ENCODE results near the gene EZH2. TPM values are rescaled to one million over a fixed set of nuclear protein-coding genes. Genes with fewer than 3 reads are reported as not detected.

Gene EZH2
- total and polyA plus RNA-seq, 12 donors = 0.53 to 4.6 (median 1.4) TPM

DNA sequence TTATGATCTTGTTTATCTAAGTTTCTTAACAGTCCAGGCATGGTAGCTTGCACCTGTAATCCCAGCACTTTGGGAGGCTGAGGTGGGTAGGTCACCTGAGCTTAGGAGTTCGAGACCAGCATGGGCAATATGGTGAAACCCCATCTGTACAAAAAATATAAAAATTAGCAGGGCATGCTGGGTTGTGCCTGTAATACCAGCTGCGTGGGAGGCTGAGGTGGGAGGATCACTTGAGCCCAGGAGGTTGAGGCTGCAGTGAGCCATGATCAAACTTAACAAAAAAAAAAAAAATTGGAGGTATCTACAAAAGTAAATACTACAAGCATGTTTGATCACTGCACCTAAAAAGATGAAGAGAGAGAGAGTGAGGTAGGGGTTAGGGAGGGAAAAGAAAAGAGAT lies 9.0 kb upstream of the EZH2 start:
- Histone ChIP-seq H3K9me3 (no peaks in the 10 kb centered on the region), H3K27ac (no peak overlapping the region), H3K4me3 (no peak overlapping the region), H3K36me3 (no peaks in the 10 kb centered on the region), H3K4me1 (no peaks in the 10 kb centered on the region), H3K27me3 (peaks cover 0 to 37% (median 15%) of the 10 kb centered on the region in 7 donors)
- no peak for DNase-seq
- no peak for ATAC-seq
- WGBS, 2 donors = 97 to 98% methylated on average over 2 of the region's 2 CpGs
- intact Hi-C loops (cut with DNase I) = loop anchor here in 2 of 10 donors (5.0 kb wide), 2 partner anchors 34 to 39 kb away; no protein-coding TSS in a partner anchor
- TF ChIP-seq, protein P1, sequence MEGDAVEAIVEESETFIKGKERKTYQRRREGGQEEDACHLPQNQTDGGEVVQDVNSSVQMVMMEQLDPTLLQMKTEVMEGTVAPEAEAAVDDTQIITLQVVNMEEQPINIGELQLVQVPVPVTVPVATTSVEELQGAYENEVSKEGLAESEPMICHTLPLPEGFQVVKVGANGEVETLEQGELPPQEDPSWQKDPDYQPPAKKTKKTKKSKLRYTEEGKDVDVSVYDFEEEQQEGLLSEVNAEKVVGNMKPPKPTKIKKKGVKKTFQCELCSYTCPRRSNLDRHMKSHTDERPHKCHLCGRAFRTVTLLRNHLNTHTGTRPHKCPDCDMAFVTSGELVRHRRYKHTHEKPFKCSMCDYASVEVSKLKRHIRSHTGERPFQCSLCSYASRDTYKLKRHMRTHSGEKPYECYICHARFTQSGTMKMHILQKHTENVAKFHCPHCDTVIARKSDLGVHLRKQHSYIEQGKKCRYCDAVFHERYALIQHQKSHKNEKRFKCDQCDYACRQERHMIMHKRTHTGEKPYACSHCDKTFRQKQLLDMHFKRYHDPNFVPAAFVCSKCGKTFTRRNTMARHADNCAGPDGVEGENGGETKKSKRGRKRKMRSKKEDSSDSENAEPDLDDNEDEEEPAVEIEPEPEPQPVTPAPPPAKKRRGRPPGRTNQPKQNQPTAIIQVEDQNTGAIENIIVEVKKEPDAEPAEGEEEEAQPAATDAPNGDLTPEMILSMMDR (IDR thresholded peaks at IDR 0.05) = no peak

DNA sequence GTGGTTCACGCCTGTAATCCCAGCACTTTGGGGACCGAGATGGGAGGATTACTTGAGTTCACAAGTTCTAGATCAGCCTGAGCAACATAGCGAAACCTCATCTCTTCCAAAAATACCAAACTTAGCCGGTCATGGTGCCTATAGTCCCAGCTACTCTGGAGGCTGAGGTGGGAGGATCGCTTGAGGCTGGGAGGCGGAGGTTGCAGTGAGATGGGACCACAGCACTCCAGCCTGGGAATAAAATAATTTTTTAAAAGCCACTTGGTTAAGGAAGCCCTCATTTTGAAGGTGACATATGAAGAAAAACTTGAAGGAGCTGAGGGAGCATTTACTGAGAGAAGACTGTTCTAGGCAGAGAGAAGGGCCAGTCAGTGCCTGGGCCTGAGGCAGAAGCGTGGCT lies 4.2 kb upstream of the EZH2 start:
- H3K9me3 ChIP-seq = no peaks in the 10 kb centered on the region
- WGBS, 2 donors = 92 to 96% methylated on average over 7 of the region's 7 CpGs
- H3K27ac ChIP-seq = no peak overlapping the region
- DNase-seq (no peak), ATAC-seq (no peak)
- peaks cover 0 to 5% (median 0%) of the 10 kb centered on the region in 7 donors for H3K27me3 ChIP-seq
- no peaks in the 10 kb centered on the region for H3K36me3 ChIP-seq
- TF ChIP-seq, protein P1 (IDR thresholded peaks at IDR 0.05) = no peak
- H3K4me1 ChIP-seq = peaks cover 0 to 6% (median 0%) of the 10 kb centered on the region in 9 donors
- no peak overlapping the region for H3K4me3 ChIP-seq
- intact Hi-C loops (cut with DNase I) = loop anchor here in 4 of 10 donors (10.0 kb wide), 3 partner anchors 57 to 193 kb away; partner anchors contain the start of gene CUL1 (in 1 of the 4)

DNA sequence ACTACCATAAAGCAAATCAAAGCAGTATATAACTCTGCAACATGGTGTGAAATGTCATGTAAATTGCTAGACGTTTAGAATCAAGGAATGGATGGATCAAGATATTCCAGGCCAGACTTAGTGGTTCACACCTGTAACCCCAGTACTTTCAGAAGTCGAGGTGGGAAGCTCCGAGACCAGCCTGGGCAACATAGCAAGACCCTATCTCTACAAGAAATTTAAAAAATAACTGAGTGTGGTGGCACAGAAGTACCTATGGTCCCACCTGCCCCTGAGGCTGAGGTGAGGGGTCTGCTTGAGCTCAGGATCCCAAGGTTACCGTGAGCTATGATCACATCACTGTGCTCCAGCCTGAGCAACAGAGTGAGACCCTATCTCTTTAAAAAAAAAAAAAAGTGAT lies 2.8 kb upstream of the EZH2 start:
- Histone ChIP-seq H3K9me3 (no peaks in the 10 kb centered on the region), H3K4me3 (no peak overlapping the region), H3K36me3 (no peaks in the 10 kb centered on the region), H3K27ac (no peak overlapping the region), H3K27me3 (peaks cover 0 to 2% (median 0%) of the 10 kb centered on the region in 7 donors), H3K4me1 (peaks cover 0 to 18% (median 8%) of the 10 kb centered on the region in 9 donors)
- TF ChIP-seq, protein P1 (IDR thresholded peaks at IDR 0.05) = no peak
- 85 to 91% methylated on average over 4 of the region's 4 CpGs for WGBS, 2 donors
- DNase-seq (no peak), ATAC-seq (no peak)
- intact Hi-C loops (cut with DNase I) = loop anchor here in 4 of 10 donors (10.0 kb wide), 3 partner anchors 58 to 192 kb away; partner anchors contain the start of gene CUL1 (in 1 of the 4)

DNA sequence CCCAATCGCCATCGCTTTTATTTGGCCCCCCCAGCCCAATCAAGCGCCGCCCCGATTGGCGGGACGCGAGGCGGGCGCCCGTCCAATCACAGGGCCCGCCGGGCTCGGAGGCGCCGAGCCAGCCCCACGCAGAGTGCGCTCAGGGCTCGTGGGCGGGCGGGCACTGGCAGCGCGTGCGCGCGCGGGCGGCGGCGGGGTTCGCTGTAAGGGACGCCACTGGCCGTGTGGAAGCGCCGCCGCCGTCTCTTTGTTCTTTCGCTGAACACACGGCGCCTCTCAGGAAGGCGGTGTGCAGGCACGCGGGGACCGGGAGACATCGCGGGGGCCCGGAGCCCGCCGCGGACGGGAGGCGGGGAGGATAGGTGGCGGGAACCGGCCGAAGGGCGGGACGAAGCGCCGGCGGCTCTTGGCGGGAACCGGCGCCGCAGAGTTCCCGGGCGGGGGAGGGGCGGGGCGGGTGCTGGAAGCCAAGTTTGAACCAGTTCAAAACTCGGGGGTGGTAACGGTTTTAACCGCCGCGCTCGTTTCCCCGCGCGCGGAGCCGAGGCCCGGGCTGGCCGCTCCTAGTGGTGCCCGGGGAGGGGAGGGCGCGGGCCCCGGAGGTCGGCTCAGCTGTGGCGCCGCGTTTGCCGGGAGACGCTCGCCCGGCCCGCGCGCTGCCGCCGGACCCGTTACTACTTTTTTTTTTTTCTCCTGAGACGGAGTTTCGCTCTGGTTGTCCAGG lies 370 bp upstream of the EZH2 start:
- TF ChIP-seq, protein P1 (IDR thresholded peaks at IDR 0.05) = peak in 1 of 9 donors; percentile 20
- Histone ChIP-seq H3K4me3 (peak overlapping the region; percentile 50 to 97 (median 94)), H3K27me3 (no peaks in the 10 kb centered on the region), H3K4me1 (peaks cover 0 to 19% (median 8%) of the 10 kb centered on the region in 9 donors), H3K27ac (peak overlapping the region; percentile 73 to 96 (median 93)), H3K9me3 (no peaks in the 10 kb centered on the region), H3K36me3 (no peaks in the 10 kb centered on the region)
- ATAC-seq (peak; percentile 99 to 100 (median 100)), DNase-seq (peak; percentile 93 to 94)
- WGBS, 2 donors = 0 to 1% methylated on average over 92 to 101 of the region's 101 CpGs
- intact Hi-C loops (cut with DNase I) = loop anchor here in 8 of 10 donors (1.0 to 10.0 kb wide), 9 partner anchors 56 to 208 kb away; partner anchors contain the start of genes CUL1 (in 2 of the 8) and ZNF786 (in 1 of the 8)
